IgD-negative memory B cell (primary cell): ENCODE results near the gene USP48. TPM values are rescaled to one million over a fixed set of nuclear protein-coding genes. Genes with fewer than 3 reads are reported as not detected.
"Not testable (repeated sequence)": the region's sequence is repeated elsewhere in the genome, so short reads cannot be mapped to it uniquely, and the experiment has no call there.

Experiments
- H3K27ac Mint-ChIP-seq, 3 donors: one replicate each; pipeline ENCODE4 v1.8.0; 2020 to 2022; ENCODE audit warnings: mild to moderate bottlenecking in 3 of 3, mixed read lengths in 3 of 3, moderate library complexity in 1 of 3
- H3K27me3 Mint-ChIP-seq: one replicate; pipeline ENCODE4 v1.8.0; 2021; ENCODE audit warnings: mixed read lengths
- H3K36me3 Mint-ChIP-seq: one replicate; pipeline ENCODE4 v1.8.0; 2020; ENCODE audit warnings: mild to moderate bottlenecking, mixed read lengths
- H3K4me1 Mint-ChIP-seq, 3 donors: one replicate each; pipeline ENCODE4 v1.8.0; 2020 to 2022; ENCODE audit warnings: mixed read lengths in 3 of 3, mild to moderate bottlenecking in 1 of 3
- H3K4me3 Mint-ChIP-seq, 4 donors: one replicate each; pipeline ENCODE4 v1.8.0; 2020 to 2022; ENCODE audit warnings: mild to moderate bottlenecking in 4 of 4, mixed read lengths in 4 of 4, moderate library complexity in 3 of 4
- H3K9me3 Mint-ChIP-seq, 3 donors: one replicate each; pipeline ENCODE4 v1.8.0; 2020 to 2021; ENCODE audit warnings: mixed read lengths in 3 of 3, mild to moderate bottlenecking in 1 of 3
- polyA plus RNA-seq: library from polyadenylated mRNA; unstranded; fragments of 300-500 nt; fragmentation: Illumina TruSeq; gene quantifications from one replicate; pipeline ENCODE4 v1.2.3, GENCODE V29; 2021

Gene USP48
- polyA plus RNA-seq, 1 donor from 2014 or later: 58.4 TPM

GRCh38 chr1:21638531-21639341 is 144.2 kb downstream of the USP48 start:
- peaks cover 1% of the 10 kb centered on the region for H3K36me3 Mint-ChIP-seq
- H3K27ac Mint-ChIP-seq: no peak overlapping the region
- H3K9me3 Mint-ChIP-seq: no peaks in the 10 kb centered on the region
- H3K27me3 Mint-ChIP-seq: peaks cover 16% of the 10 kb centered on the region
- peaks cover 0 to 3% (median 0%) of the 10 kb centered on the region in 3 donors for H3K4me1 Mint-ChIP-seq
- no peak overlapping the region for H3K4me3 Mint-ChIP-seq

GRCh38 chr1:21637514-21637913 is 145.4 kb downstream of the USP48 start:
- Mint-ChIP-seq H3K4me3 (no peak overlapping the region), H3K27ac (no peak overlapping the region), H3K4me1 (peaks cover 0 to 3% (median 0%) of the 10 kb centered on the region in 3 donors), H3K27me3 (peaks cover 11% of the 10 kb centered on the region), H3K9me3 (no peaks in the 10 kb centered on the region), H3K36me3 (peaks cover 1% of the 10 kb centered on the region)

GRCh38 chr1:21636029-21636428 is 146.9 kb downstream of the USP48 start:
- H3K4me1 Mint-ChIP-seq: peaks cover 0 to 3% (median 0%) of the 10 kb centered on the region in 3 donors
- no peak overlapping the region for H3K4me3 Mint-ChIP-seq
- H3K36me3 Mint-ChIP-seq: peaks cover 1% of the 10 kb centered on the region
- no peaks in the 10 kb centered on the region for H3K9me3 Mint-ChIP-seq
- no peak overlapping the region for H3K27ac Mint-ChIP-seq
- H3K27me3 Mint-ChIP-seq: peaks cover 16% of the 10 kb centered on the region

GRCh38 chr1:21634806-21635535 is 148.0 kb downstream of the USP48 start:
- Mint-ChIP-seq H3K9me3 (no peaks in the 10 kb centered on the region), H3K36me3 (no peaks in the 10 kb centered on the region), H3K4me3 (peak overlapping the region in 2 of 4 donors; percentile 12 to 26), H3K27me3 (peaks cover 21% of the 10 kb centered on the region), H3K27ac (no peak overlapping the region), H3K4me1 (no peaks in the 10 kb centered on the region)

GRCh38 chr1:21633992-21634805 is 148.8 kb downstream of the USP48 start:
- no peak overlapping the region for H3K27ac Mint-ChIP-seq
- H3K27me3 Mint-ChIP-seq: peaks cover 24% of the 10 kb centered on the region
- H3K36me3 Mint-ChIP-seq: no peaks in the 10 kb centered on the region
- no peak overlapping the region for H3K4me3 Mint-ChIP-seq
- H3K9me3 Mint-ChIP-seq: no peaks in the 10 kb centered on the region
- no peaks in the 10 kb centered on the region for H3K4me1 Mint-ChIP-seq

- Mint-ChIP-seq H3K4me3 (no peak overlapping the region), H3K27ac (no peak overlapping the region), H3K4me1 (no peaks in the 10 kb centered on the region), H3K9me3 (no peaks in the 10 kb centered on the region), H3K36me3 (no peaks in the 10 kb centered on the region), H3K27me3 (peaks cover 24% of the 10 kb centered on the region)
These were observed 149.7 kb downstream of the USP48 start for GRCh38 chr1:21633141-21633755.

GRCh38 chr1:21631944-21632887 is 150.7 kb downstream of the USP48 start:
- Mint-ChIP-seq H3K27ac (no peak overlapping the region), H3K4me3 (no peak overlapping the region), H3K4me1 (no peaks in the 10 kb centered on the region), H3K27me3 (peaks cover 24% of the 10 kb centered on the region), H3K9me3 (no peaks in the 10 kb centered on the region), H3K36me3 (no peaks in the 10 kb centered on the region)

- H3K36me3 Mint-ChIP-seq, H3K4me3 Mint-ChIP-seq, H3K27ac Mint-ChIP-seq, H3K9me3 Mint-ChIP-seq, H3K4me1 Mint-ChIP-seq: not testable (repeated sequence)
- peaks cover 26% of the 10 kb centered on the region for H3K27me3 Mint-ChIP-seq
These were observed 151.4 kb downstream of the USP48 start for GRCh38 chr1:21631590-21631943.

- no peaks in the 10 kb centered on the region for H3K4me1 Mint-ChIP-seq
- no peaks in the 10 kb centered on the region for H3K9me3 Mint-ChIP-seq
- no peak overlapping the region for H3K27ac Mint-ChIP-seq
- H3K27me3 Mint-ChIP-seq: peaks cover 29% of the 10 kb centered on the region
- H3K4me3 Mint-ChIP-seq: no peak overlapping the region
- H3K36me3 Mint-ChIP-seq: no peaks in the 10 kb centered on the region
These were observed 152.2 kb downstream of the USP48 start for GRCh38 chr1:21630571-21631343.

- Mint-ChIP-seq H3K4me3 (no peak overlapping the region), H3K9me3 (no peaks in the 10 kb centered on the region), H3K27ac (no peak overlapping the region), H3K36me3 (no peaks in the 10 kb centered on the region), H3K4me1 (no peaks in the 10 kb centered on the region), H3K27me3 (peaks cover 31% of the 10 kb centered on the region)
These were observed 153.0 kb downstream of the USP48 start for GRCh38 chr1:21629971-21630370.

- Mint-ChIP-seq H3K27ac (no peak overlapping the region), H3K4me1 (no peaks in the 10 kb centered on the region), H3K27me3 (peaks cover 31% of the 10 kb centered on the region), H3K9me3 (no peaks in the 10 kb centered on the region), H3K4me3 (no peak overlapping the region), H3K36me3 (no peaks in the 10 kb centered on the region)
These were observed 154.1 kb downstream of the USP48 start for GRCh38 chr1:21628798-21629393.
